ENCODE measurements around the gene GCK.

Gene GCK

DNA sequence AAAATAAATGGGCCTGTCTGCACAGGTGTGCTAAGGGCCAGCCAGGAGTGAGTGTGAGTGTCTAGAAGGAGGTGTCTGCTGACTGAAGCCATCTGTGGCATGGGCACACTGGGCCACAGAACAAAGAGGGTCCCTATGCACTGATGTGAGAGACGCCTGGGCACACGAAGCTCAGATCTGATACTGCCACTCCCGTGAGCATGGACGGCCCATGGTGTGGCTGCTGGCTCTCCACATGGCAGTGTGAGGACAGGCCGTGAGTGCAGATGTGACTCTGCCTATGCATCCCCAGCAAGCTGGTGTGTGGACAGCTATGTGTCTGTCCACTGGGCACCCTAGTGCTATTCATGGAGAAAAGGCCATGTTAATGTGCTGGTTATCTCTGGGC is 35.3 kb downstream of the GCK start:
- no peak for DNase-seq

GRCh38 chr7:44152971-44153947 is 36.0 kb downstream of the GCK start:
- DNase-seq: no peak

GRCh38 chr7:44151956-44152355 is 37.3 kb downstream of the GCK start:
- DNase-seq: no peak

DNA sequence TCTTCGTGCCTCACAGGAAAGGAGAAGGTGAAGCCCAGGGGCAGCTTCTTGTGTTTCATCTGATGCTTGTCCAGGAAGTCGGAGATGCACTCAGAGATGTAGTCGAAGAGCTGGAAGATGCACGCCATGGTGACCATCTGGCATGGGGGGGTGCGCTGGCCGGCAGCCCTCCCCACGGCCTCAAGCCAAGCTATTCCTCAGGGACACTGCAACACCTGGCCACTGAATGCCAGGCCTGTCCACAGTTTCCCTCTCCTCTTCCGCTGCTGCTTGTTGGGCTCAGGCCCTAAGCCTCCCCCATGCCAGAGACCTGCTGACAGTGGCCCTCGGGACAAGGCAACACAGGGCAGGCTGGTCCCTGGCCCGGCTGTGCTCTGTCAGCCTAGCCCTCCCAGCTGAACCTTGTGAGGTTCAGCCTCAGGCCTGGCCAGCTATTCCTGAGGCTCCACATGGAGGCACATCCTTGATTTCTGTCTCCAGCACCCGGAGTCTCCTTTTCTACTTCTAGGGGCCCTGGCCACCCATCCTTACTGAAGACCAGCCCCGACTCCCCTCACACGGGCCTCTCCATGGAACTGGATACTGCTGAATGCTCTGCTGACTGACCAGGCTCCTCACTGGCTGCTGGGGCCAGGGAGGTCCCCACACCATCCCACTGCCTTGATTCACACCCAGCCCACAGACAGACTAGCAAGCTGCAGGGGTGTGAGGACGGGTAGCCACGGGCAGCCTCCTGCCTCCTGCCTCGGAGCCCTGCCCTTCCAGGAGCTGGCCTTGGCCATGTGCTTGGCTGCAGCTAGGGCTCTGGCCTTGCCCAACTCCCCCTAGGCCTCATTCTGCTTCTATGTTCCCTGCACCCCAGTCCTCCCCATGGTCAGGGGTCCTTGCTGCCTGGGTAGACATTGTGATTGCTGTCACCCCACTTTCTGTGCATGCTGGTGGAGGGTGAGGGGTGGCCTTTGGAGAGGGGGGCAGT is 38.0 kb downstream of the GCK start:
- DNase-seq: no peak

DNA sequence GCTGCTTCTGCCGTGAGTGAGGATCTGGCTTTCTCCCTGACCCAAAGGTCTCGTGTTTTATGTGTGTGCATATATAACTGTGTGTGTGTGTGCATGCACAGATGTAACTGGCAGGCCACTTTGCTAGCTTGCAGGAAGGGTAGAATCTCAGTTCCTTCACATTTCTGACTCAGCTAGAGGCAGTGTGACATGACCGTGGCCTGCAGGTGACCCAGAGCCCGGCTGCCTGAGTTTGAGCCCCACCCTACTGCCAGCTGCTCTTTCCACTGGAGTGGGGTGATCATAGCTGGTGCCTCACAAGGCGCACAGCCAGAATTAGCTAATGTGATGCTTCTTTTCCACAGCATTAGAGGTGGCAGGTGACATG is 38.8 kb downstream of the GCK start:
- DNase-seq: no peak

DNA sequence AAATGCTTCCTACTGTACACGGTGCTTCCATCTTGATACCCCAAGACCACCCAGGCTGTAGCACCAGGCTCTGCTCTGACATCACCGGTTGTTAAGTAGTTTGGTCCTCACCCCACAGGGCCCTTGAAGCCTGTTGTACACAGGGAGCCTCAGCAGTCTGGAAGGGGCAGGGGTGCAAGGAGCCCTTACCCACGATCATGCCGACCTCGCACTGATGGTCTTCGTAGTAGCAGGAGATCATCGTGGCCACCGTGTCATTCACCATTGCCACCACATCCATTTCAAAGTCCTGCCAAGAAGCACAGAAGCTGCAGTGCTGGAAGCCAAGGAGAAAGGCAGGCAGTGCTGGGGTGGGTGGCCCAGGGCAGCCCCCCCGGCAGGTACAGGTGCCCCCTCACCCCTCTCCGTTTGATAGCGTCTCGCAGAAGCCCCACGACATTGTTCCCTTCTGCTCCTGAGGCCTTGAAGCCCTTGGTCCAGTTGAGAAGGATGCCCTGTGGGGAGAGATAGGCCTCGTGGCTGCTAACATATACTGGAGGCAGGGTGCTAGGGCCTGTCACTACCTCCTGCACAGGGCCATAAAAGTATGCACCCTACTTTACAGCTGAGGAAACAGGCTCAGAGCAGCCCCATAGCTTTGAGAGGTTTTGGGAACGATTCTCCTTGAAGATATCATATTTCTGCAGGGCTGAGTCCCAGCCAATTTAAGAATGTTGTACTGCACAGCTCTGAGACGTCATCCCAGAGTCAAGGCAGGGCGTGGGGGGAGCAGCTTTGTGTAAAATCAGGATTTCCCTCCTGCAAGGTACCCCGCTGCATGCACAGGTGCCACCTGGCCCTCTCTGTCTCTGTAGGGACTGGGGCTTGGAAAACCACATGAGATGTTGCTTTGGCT is 39.4 kb downstream of the GCK start:
- DNase-seq: no peak

GRCh38 chr7:44148961-44149536 is 40.2 kb downstream of the GCK start:
- DNase-seq: no peak

- DNase-seq: no peak
Measured at GRCh38 chr7:44148166-44148565, 41.1 kb downstream of the GCK start.

DNA sequence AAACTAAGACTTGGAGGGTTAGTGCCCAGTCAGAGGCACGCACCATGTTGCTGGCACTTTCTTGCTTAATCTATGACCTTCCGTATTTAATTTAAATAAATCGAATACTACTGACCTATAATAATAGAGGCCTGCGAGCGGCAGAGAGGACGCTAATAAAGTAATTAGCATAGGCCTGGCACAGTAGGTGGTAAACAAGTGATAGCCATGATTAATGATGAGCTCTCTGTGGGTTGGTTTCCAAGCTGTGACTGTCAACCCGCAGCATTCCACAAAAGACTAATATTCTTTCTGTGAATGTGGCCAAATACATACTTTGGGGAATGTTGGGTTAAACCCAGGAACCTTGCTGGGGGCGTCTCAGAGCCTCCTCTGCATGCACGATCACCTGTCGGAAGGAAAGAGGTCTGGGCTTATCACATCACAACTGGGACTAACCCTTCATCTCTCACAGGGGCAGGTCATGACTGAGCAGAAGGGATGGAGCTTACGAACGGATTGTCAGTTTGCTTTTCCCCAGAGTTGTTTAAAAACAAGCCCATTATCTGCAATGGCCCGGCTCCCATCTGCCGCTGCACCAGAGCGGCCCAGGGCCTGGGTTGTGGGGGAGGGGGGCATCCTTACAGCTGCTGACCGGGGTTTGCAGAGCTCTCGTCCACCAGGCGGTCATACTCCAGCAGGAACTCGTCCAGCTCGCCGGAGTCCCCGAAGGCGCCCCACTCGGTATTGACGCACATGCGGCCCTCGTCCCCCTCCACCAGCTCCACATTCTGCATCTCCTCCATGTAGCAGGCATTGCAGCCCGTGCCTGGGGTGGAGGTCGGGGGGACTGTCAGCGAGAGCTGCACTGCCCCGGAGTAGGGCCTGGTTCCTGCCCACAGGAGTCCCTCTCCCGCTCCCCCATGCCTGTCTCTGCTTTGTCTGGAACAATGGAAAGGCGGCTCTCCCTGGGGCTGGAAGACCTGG is 41.9 kb downstream of the GCK start:
- no peak for DNase-seq

DNA sequence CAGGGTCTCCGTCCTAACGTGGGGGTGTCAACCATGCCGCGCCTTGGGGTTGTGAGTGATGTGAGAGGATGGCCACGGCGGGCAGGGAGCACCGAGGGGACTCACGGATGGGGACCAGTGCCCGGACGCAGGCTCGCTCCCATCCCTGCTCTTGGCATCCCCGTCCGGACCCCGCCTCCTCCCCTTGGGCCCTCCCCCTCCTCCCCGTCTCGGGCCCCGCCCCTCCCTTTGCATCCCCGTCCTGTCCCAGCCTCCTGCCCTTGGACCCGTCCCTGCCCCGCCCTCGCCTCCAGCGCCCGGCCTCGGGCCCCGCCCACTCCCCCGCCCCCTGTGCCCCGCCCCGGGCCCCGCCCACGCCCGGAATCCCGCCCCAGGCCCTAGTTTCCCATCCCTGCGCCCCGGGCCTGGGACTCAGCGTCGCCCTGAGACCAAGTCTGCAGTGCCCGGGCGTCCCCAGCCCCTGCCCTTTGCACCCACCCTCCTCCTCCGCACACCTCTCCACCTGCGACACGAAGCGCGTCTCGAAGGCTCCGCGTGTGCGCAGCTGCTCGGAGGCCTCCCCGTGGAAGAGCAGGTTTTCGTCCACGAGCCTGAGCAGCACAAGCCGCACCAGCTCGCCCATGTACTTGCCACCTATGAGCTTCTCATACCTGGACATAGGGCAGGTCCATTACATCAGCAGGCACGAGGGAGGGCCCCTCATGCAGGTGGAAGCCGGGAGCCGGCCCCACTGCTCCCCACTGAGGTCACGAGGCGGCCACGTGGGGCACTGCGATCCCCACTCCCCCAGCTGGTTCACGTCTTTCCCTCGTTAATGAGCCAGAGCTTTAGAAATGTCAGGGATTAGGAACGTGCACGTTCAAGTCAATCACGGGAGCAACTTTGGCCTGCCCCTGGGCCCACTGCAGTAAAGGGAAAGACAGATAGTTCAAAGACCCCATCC is 43.0 kb downstream of the GCK start:
- peak; percentile 10 for DNase-seq

GRCh38 chr7:44145479-44145968 is 43.7 kb downstream of the GCK start:
- no peak for DNase-seq

DNA sequence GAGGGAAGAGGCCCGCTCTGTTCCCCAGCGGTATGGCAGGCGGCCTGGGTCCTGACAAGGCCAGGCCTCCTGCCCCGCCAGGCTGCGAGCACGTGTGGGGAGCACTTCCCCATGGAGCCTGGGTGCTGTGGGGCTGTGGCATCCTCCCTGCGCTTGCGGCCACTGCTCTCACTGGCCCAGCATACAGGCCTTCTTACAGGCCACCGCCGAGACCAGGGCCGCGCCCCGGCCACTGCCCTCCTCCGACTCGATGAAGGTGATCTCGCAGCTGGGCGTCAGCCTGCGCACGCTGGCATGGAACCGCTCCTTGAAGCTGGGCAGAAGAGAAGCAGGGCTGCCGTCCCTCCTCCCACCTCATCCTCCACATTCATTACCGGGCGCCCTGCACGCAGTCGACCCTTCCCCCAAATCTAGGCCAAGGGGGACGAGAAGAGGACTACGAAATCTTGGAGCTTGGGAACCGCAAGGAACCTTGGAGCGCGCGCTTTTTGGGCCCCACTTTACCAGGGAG is 44.2 kb downstream of the GCK start:
- no peak for DNase-seq

DNA sequence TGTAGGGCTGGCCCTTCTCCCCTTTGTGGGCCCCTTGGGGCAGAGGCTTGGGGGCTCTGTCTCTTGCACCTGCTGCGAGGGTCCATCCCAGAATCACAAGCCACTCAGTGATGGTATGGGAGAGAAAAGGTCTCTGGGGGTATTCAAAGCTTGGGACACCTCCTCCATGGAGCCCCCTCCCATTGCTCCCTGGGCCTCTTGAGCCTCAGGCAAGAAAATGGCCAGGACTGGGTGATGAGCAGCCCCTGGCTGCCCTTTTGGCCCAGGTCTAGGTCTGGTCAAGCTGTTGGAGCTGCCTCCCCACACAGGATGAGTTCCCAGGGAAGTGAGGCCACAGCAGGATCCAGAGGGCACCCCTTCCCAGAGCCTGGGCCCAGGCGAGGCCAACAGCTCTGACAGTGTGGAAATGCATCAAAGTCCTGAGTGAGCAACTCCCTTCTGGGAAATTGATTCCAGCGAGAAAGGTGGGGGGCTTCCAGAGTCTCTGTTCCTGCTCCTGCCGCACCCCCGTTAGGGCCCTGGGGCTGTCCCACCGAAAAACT is 44.7 kb downstream of the GCK start:
- no peak for DNase-seq

DNA sequence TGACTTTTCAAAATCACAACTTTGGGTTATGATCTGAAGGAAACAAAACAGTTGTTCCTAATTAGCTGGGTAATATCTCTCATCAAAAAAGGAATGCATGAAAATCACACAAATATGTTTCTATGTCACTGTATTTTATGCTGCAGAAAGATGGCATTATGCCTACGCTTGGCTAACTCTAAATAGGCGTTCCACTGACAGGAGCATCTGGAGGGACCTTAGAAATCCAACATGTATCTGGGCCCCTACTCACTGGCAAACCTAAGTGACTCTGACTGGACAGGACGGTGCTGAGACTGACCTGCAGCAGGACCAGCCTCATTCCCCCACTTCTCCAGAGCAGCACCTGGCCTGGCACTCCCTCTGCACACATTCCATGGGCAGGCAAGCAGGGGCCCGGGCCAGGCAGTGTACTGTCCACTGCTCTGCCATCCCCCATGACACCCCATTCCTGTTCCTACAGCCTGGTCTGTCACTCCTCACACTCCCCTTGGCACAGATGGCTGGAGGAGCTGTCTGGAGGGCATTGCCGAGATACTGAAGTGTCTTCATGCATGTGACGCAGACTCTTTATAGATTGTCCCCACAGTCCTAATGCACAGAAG is 45.5 kb downstream of the GCK start:
- DNase-seq: no peak

DNA sequence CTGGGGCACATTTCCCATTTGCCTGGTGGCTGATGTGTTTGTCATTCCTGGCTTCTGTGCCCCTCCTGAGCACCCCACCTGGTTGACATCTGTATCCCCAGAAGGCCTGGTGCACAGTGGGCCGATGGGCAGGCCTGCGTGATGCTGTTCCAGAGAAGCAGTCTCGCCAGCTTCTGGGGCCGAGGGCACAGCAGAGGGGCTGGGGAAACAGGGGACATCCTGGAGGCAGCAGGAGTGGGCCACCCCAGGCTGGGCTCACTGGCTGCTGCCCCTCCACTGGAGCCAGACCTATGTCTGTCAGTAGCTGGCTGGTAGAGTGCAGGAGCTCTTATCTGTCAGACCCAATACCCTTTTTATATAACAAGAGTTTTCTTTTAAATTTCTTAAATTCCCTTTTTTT is 47.2 kb downstream of the GCK start:
- no peak for DNase-seq

- no peak for DNase-seq
Measured at GRCh38 chr7:44141221-44141850, 47.9 kb downstream of the GCK start, which contains the start of gene MYL7. TSS of gene MYL7 (minus strand) at chr7:44141332. CDS start at chr7:44141305, 27 bp downstream.

DNA sequence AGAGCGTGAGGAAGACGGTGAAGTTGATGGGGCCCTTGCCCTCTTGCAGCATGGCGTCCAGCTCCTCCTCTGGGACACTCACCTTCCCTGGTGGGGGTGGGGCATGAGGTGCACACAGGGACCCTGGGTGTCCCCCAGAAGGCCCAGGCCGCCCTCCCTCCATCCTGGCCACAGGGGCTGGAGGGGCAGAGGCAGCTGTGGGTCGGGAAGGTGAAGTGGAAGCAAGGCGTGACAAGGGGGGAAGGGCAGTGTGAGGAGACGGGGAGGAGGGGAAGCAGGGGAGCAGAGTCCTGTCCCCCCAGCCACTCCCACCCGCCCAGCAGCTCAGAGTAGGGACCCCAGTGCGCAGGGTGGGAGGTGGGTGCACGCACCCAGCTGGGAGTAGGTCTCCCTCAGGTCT is 48.9 kb downstream of the GCK start:
- no peak for DNase-seq
